ENCODE results near the gene CNPY1. TPM values are rescaled to one million over a fixed set of nuclear protein-coding genes. Genes with fewer than 3 reads are reported as not detected.

Gene CNPY1
- total RNA-seq, 1 experiment from 2014 or later = not detected

DNA sequence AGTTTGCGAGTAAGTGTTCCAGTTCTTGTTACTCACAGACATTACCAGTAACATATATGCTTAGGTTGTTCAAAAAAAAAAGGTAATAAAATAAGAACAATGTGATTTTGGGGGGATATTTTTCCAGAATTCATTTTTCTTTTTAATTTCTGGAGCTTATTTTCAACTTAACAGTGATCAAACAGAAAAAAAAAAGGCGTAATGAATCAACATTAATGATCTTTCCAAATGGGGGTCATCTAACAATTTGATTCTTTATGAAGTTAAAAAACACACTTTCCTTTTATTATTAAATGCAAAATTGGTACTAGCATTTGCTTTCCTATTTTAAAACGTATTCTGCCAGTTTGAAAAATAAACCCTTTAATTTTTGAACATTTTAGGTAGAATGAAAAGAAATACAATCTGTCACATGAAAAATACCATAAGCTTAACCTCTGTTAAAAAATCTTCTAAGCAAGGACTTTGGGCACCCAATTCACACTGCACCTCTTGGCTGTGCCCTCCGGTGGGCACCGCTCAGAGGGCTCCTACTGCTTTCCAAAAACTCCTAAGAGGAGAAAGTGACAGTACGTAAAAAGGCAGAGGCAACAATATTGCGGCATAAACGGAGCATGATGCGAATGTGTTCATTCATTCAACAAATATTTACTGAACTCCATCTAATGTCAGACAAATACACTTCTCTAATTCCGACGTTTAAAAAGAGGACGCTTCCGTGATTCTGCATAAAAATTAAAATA, 32.6 kb downstream of the CNPY1 start:
- ATAC-seq = no peak
- H3K9me3 ChIP-seq (ENCODE audit: control insufficient read depth, insufficient read depth, low read depth, low read length) = no peaks in the 10 kb centered on the region
- ChIA-PET CTCF (no interaction called here), POLR2A (no interaction called here)
- intact Hi-C loops (cut with micrococcal nuclease; ENCODE audit: unreplicated experiment) (no loop called here), in situ Hi-C loops (cut with HindIII; ENCODE audit: low pct_unique_long_range_greater_than_20kb, low sequenced_read_pairs) (no loop called here)
- no TSS peak for BruUV-seq (replicated peaks)
- no peaks in the 10 kb centered on the region for H3K4me1 ChIP-seq (ENCODE audit: control insufficient read depth, insufficient read depth, low read length)
- no peak for TF ChIP-seq SIN3A (IDR thresholded peaks at IDR 0.05; ENCODE audit: borderline replicate concordance, insufficient read depth, low read depth, low read length)
- no peak for TF ChIP-seq POLR2AphosphoS5 (IDR thresholded peaks at IDR 0.05; ENCODE audit: low read depth, low read length)
- DNase-seq (ENCODE audit: low read depth, low spot score) = no peak
- no peaks in the 10 kb centered on the region for H3K36me3 ChIP-seq (ENCODE audit: control insufficient read depth, insufficient read depth, low read length)
- H3K27me3 ChIP-seq (ENCODE audit: control insufficient read depth, insufficient read depth, low read length) = peaks cover 32% of the 10 kb centered on the region
- no peak overlapping the region for H3K27ac ChIP-seq (ENCODE audit: low read length)
- no peak overlapping the region for H3K4me3 ChIP-seq (ENCODE audit: low read depth in 2 of 2, low read length in 2 of 2)

DNA sequence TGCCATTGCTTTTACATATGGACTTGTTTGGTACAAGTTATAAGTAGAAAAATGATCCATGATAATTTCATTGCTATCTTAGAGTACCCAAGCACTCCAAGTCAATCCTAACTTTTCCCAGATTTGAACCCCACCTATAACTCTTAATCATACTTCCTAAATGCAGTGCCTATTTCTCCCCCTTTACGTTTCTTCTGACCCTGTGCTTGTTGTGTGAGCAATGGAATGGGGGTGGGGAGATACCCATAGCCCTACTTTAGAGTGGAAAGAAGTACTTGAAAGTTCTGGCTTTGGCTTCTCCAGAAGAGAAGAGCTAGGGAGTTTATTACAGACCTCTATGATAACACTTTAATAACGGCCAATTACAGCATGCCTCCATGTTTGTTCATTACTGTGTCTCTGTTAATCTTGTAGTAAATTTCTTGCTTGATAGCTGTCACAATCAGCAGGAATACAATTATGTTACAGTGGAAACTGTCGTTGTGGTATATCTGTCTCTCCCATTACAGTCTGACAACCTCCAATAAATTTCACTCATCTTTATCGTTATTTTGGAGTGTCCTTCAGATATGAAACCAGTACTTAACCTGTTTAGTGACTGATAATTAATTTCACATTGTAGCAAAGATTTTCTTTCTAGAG, 34.0 kb downstream of the CNPY1 start:
- Histone ChIP-seq H3K9me3 (ENCODE audit: control insufficient read depth, insufficient read depth, low read depth, low read length) (no peaks in the 10 kb centered on the region), H3K27me3 (ENCODE audit: control insufficient read depth, insufficient read depth, low read length) (peaks cover 46% of the 10 kb centered on the region), H3K4me3 (ENCODE audit: low read depth in 2 of 2, low read length in 2 of 2) (no peak overlapping the region), H3K4me1 (ENCODE audit: control insufficient read depth, insufficient read depth, low read length) (no peaks in the 10 kb centered on the region), H3K27ac (ENCODE audit: low read length) (no peak overlapping the region), H3K36me3 (ENCODE audit: control insufficient read depth, insufficient read depth, low read length) (no peaks in the 10 kb centered on the region)
- TF ChIP-seq POLR2AphosphoS5 (IDR thresholded peaks at IDR 0.05; ENCODE audit: low read depth, low read length) = no peak
- TF ChIP-seq, protein P1, sequence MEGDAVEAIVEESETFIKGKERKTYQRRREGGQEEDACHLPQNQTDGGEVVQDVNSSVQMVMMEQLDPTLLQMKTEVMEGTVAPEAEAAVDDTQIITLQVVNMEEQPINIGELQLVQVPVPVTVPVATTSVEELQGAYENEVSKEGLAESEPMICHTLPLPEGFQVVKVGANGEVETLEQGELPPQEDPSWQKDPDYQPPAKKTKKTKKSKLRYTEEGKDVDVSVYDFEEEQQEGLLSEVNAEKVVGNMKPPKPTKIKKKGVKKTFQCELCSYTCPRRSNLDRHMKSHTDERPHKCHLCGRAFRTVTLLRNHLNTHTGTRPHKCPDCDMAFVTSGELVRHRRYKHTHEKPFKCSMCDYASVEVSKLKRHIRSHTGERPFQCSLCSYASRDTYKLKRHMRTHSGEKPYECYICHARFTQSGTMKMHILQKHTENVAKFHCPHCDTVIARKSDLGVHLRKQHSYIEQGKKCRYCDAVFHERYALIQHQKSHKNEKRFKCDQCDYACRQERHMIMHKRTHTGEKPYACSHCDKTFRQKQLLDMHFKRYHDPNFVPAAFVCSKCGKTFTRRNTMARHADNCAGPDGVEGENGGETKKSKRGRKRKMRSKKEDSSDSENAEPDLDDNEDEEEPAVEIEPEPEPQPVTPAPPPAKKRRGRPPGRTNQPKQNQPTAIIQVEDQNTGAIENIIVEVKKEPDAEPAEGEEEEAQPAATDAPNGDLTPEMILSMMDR (IDR thresholded peaks at IDR 0.05) = no peak
- no peak for TF ChIP-seq SIN3A (IDR thresholded peaks at IDR 0.05; ENCODE audit: borderline replicate concordance, insufficient read depth, low read depth, low read length)
- no peak for TF ChIP-seq TCF7L2 (IDR thresholded peaks at IDR 0.05; ENCODE audit: low read depth, low read length)
- TF ChIP-seq, protein P2, sequence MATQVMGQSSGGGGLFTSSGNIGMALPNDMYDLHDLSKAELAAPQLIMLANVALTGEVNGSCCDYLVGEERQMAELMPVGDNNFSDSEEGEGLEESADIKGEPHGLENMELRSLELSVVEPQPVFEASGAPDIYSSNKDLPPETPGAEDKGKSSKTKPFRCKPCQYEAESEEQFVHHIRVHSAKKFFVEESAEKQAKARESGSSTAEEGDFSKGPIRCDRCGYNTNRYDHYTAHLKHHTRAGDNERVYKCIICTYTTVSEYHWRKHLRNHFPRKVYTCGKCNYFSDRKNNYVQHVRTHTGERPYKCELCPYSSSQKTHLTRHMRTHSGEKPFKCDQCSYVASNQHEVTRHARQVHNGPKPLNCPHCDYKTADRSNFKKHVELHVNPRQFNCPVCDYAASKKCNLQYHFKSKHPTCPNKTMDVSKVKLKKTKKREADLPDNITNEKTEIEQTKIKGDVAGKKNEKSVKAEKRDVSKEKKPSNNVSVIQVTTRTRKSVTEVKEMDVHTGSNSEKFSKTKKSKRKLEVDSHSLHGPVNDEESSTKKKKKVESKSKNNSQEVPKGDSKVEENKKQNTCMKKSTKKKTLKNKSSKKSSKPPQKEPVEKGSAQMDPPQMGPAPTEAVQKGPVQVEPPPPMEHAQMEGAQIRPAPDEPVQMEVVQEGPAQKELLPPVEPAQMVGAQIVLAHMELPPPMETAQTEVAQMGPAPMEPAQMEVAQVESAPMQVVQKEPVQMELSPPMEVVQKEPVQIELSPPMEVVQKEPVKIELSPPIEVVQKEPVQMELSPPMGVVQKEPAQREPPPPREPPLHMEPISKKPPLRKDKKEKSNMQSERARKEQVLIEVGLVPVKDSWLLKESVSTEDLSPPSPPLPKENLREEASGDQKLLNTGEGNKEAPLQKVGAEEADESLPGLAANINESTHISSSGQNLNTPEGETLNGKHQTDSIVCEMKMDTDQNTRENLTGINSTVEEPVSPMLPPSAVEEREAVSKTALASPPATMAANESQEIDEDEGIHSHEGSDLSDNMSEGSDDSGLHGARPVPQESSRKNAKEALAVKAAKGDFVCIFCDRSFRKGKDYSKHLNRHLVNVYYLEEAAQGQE (IDR thresholded peaks at IDR 0.05; ENCODE audit: insufficient read depth in 1 of 2, low read depth in 2 of 2, low read length in 1 of 2) = no peak
- in situ Hi-C loops (cut with HindIII; ENCODE audit: low pct_unique_long_range_greater_than_20kb, low sequenced_read_pairs) = no loop called here
- POLR2A ChIA-PET = no interaction called here
- intact Hi-C loops (cut with micrococcal nuclease; ENCODE audit: unreplicated experiment) = no loop called here
- CTCF ChIA-PET = no interaction called here
- no peak for DNase-seq (ENCODE audit: low read depth, low spot score)
- ATAC-seq = no peak
- no TSS peak for BruUV-seq (replicated peaks)

DNA sequence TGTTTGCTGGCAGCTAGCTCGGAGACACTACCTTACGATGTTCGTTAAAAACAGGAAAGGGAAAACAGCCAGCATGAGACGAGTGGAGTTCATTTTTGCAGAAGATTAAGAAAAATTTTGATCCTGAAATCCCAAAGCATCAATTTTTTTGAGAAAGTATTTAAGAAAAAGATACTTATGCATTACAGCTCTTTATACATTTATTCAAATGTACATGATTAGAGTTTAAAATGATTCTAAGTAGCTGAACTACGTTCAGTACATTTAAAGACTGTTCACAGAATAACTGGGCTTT, 34.7 kb downstream of the CNPY1 start:
- no peak overlapping the region for H3K27ac ChIP-seq (ENCODE audit: low read length)
- intact Hi-C loops (cut with micrococcal nuclease; ENCODE audit: unreplicated experiment) = no loop called here
- ATAC-seq (no peak), DNase-seq (ENCODE audit: low read depth, low spot score) (no peak)
- ChIA-PET POLR2A (no interaction called here), CTCF (no interaction called here)
- no peaks in the 10 kb centered on the region for H3K9me3 ChIP-seq (ENCODE audit: control insufficient read depth, insufficient read depth, low read depth, low read length)
- H3K4me3 ChIP-seq (ENCODE audit: low read depth in 2 of 2, low read length in 2 of 2) = no peak overlapping the region
- peaks cover 46% of the 10 kb centered on the region for H3K27me3 ChIP-seq (ENCODE audit: control insufficient read depth, insufficient read depth, low read length)
- in situ Hi-C loops (cut with HindIII; ENCODE audit: low pct_unique_long_range_greater_than_20kb, low sequenced_read_pairs) = no loop called here
- no peaks in the 10 kb centered on the region for H3K36me3 ChIP-seq (ENCODE audit: control insufficient read depth, insufficient read depth, low read length)
- TF ChIP-seq, protein P2 (IDR thresholded peaks at IDR 0.05; ENCODE audit: insufficient read depth in 1 of 2, low read depth in 2 of 2, low read length in 1 of 2) = no peak
- TF ChIP-seq TCF7L2 (IDR thresholded peaks at IDR 0.05; ENCODE audit: low read depth, low read length) = no peak
- TF ChIP-seq, protein P1 (IDR thresholded peaks at IDR 0.05) = no peak
- no peak for TF ChIP-seq SIN3A (IDR thresholded peaks at IDR 0.05; ENCODE audit: borderline replicate concordance, insufficient read depth, low read depth, low read length)
- no peak for TF ChIP-seq POLR2AphosphoS5 (IDR thresholded peaks at IDR 0.05; ENCODE audit: low read depth, low read length)
- no peaks in the 10 kb centered on the region for H3K4me1 ChIP-seq (ENCODE audit: control insufficient read depth, insufficient read depth, low read length)
- no TSS peak for BruUV-seq (replicated peaks)

All from Panc1 (cell line).